T-cell (primary cell): ENCODE results near the gene ACADVL. TPM values are rescaled to one million over a fixed set of nuclear protein-coding genes. Genes with fewer than 3 reads are reported as not detected.
"Not testable (repeated sequence)": the region's sequence is repeated elsewhere in the genome, so short reads cannot be mapped to it uniquely, and the experiment has no call there.

Source experiments
- ATAC-seq, 4 experiments: fragments of 200-7000 bp in 3 of 4; fragments of 150-1000 bp in 1 of 4; cut with Tn5 transposase; replicated peaks in 1 of 4; 1 replicate in 3 of 4; 2 replicates in 1 of 4; pipeline ENCODE4 v1.10.0; 2021; ENCODE audit warnings: moderate library complexity in 3 of 4, mild to moderate bottlenecking in 2 of 4, moderate number of reproducible peaks in 1 of 4
- CTCF ChIA-PET, 2 donors: fragments of 300-600 bp; sonication (Branson Sonifier 250); formaldehyde crosslinking; loops; one replicate each; lab custom pipeline; 2022; ENCODE audit warnings: antibody characterized with exemption in 2 of 2; lab: Charles Lee
- POLR2A ChIA-PET, 2 donors: fragments of 300-600 bp; sonication (Branson Sonifier 250); formaldehyde crosslinking; loops; one replicate each; lab custom pipeline; 2022; ENCODE audit warnings: antibody characterized with exemption in 2 of 2; lab: Charles Lee
- DNase-seq, 35 experiments: peaks; one replicate each; pipeline versions ENCODE4 v3.0.0 to v3.0.0-alpha.2; 2013 to 2023
- H3K27ac ChIP-seq: one replicate; pipeline ENCODE4 v1.5.1; 2013; ENCODE audit warnings: low read length
- H3K27me3 ChIP-seq, 2 experiments: replicated peaks in 1 of 2; 1 replicate in 1 of 2; 2 replicates in 1 of 2; pipeline versions ENCODE4 v1.6.1 to v1.7.0; 2013; ENCODE audit warnings: low read length in 1 of 2, mixed read lengths in 1 of 2; ENCODE audit not compliant: control insufficient read depth in 2 of 2, insufficient read depth in 2 of 2; ENCODE audit errors: extremely low read depth in 1 of 2
- H3K36me3 ChIP-seq, 2 donors: 1 replicate in 1 of 2; 2 replicates in 1 of 2; pipeline versions ENCODE4 v1.6.1 to v1.7.0; 2013; ENCODE audit warnings: low read length in 1 of 2; ENCODE audit not compliant: control insufficient read depth in 2 of 2, insufficient read depth in 1 of 2; ENCODE audit errors: extremely low read depth in 1 of 2
- H3K4me1 ChIP-seq, 2 experiments: 1 replicate in 1 of 2; 2 replicates in 1 of 2; pipeline versions ENCODE4 v1.6.1 to v1.7.0; 2013; ENCODE audit warnings: low read length in 2 of 2, mixed read lengths in 1 of 2; ENCODE audit not compliant: insufficient read depth in 2 of 2, control insufficient read depth in 1 of 2; ENCODE audit errors: extremely low read depth in 1 of 2
- H3K4me3 ChIP-seq, 2 donors: 1 replicate in 1 of 2; 2 replicates in 1 of 2; pipeline versions ENCODE4 v1.5.1 to v1.7.0; 2013; ENCODE audit warnings: mild to moderate bottlenecking in 2 of 2, low read length in 1 of 2, moderate library complexity in 1 of 2; ENCODE audit not compliant: control insufficient read depth in 1 of 2; ENCODE audit errors: extremely low read depth in 1 of 2
- H3K9me3 ChIP-seq: 2 replicates; pipeline ENCODE4 v1.7.0; 2013
- H3K27ac Mint-ChIP-seq, 2 donors: one replicate each; pipeline ENCODE4 v1.8.0; 2020 to 2021; ENCODE audit warnings: mild to moderate bottlenecking in 2 of 2, mixed read lengths in 2 of 2
- H3K27me3 Mint-ChIP-seq, 2 donors: one replicate each; pipeline ENCODE4 v1.8.0; 2021 to 2022; ENCODE audit warnings: mixed read lengths in 2 of 2
- H3K36me3 Mint-ChIP-seq: one replicate; pipeline ENCODE4 v1.8.0; 2021; ENCODE audit warnings: mixed read lengths
- H3K4me1 Mint-ChIP-seq, 3 donors: one replicate each; pipeline ENCODE4 v1.8.0; 2020 to 2022; ENCODE audit warnings: mixed read lengths in 3 of 3, mild to moderate bottlenecking in 1 of 3
- H3K4me3 Mint-ChIP-seq, 3 donors: one replicate each; pipeline ENCODE4 v1.8.0; 2020 to 2022; ENCODE audit warnings: mild to moderate bottlenecking in 3 of 3, mixed read lengths in 3 of 3, moderate library complexity in 3 of 3
- H3K9me3 Mint-ChIP-seq, 3 donors: one replicate each; pipeline ENCODE4 v1.8.0; 2020 to 2022; ENCODE audit warnings: mixed read lengths in 3 of 3
- WGBS: methylation state at CpG from one replicate; pipeline ENCODE4 v1.1.5; 2013; ENCODE audit warnings: missing lambda C conversion rate; ENCODE audit not compliant: insufficient coverage; 5-methylcytosine and 5-hydroxymethylcytosine counted together
- total RNA-seq, 35 experiments: library from RNA in 6 of 35; stranded (reverse) in 6 of 35; fragments of 120-200 nt in 1 of 35; gene quantifications; one replicate each; pipeline versions ENCODE4 v1.2.1 to v1.2.4 and lab custom pipeline; 2013 to 2026

Gene ACADVL
- total RNA-seq, 5 donors from 2014 or later (not counting 1 experiment from before 2014, with no cell fraction given) = 275 to 424 (median 385) TPM

DNA sequence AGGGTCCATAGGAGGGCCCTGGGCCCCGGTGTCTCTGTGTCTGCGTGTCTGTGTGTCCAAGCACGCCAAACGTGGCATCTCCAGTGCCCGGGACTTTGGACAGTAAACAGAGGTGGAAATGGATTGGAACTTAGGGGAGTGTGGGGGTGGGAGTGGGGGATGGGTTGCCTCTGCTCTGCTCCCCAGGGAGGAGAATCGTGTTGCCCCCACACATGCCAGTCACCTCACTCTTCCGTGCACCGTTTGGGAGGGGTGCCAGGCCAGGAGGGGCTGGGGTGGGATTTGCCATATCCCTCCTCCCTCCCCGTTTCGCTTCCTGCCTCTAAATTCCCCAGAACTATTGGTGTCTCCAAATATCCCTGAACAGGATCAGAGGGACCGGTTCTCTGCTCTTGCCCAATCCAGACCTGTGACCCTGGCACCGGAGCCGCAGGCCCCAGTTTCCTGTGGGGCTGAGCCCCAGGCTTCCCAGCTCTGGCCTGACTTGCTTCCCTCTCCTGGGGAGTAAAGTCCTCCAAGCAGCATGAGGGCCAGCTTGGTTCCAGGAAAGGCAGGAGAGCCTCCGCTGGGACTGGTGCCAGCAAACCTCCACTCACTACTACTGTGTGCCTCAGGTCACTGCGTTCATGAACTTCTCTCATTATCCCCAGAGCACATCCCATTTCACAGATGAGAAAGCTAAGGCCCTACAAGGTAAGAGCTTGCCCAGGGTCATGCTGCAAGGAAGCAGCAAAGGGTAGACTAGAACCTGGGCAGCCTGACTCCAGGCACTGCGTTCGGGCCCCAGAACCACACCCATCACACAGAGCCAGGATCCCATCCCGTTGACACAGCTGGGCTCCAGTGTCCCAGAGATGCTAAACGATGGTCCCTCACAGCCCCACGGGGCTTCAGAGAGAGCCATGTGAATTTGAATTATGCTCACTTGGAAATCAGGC, 40.2 kb upstream of the ACADVL start, which contains the start of gene ASGR1:
TSS of gene ASGR1 (minus strand) at position 54 of the 938 bp plus-strand sequence. CDS start 807 bp downstream, outside the sequence.
- Histone ChIP-seq H3K9me3 (no peaks in the 10 kb centered on the region), H3K4me3 (no peak within 1 kb of the TSS), H3K4me1 (peaks cover 8 to 20% of the 10 kb centered on the region in 2 experiments), H3K36me3 (no peaks in the 10 kb centered on the region), H3K27ac (no peak within 1 kb of the TSS), H3K27me3 (peaks cover 10 to 52% of the 10 kb centered on the region in 2 experiments)
- Mint-ChIP-seq H3K4me1 (peaks cover 9 to 12% (median 11%) of the 10 kb centered on the region in 3 donors), H3K4me3 (peak within 1 kb of the TSS in 1 of 3 donors; percentile 70), H3K36me3 (no peaks in the 10 kb centered on the region), H3K27me3 (peaks cover 6 to 14% of the 10 kb centered on the region in 2 donors), H3K27ac (peak within 1 kb of the TSS in 1 of 2 donors; percentile 9), H3K9me3 (no peaks in the 10 kb centered on the region)
- DNase-seq (no peak), ATAC-seq (no peak)
- 88% methylated on average over 12 of the region's 20 CpGs for WGBS
- CTCF ChIA-PET = interaction anchor here (0.6 to 0.7 kb wide), 2 partner anchors 59 to 722 kb away, joined by 7 to 14 read pairs; no protein-coding TSS in a partner anchor
- POLR2A ChIA-PET = interaction anchor here in 1 of 2 donors (0.6 kb wide), 1 partner anchor 442 kb away, joined by 3 read pairs; no protein-coding TSS in a partner anchor

DNA sequence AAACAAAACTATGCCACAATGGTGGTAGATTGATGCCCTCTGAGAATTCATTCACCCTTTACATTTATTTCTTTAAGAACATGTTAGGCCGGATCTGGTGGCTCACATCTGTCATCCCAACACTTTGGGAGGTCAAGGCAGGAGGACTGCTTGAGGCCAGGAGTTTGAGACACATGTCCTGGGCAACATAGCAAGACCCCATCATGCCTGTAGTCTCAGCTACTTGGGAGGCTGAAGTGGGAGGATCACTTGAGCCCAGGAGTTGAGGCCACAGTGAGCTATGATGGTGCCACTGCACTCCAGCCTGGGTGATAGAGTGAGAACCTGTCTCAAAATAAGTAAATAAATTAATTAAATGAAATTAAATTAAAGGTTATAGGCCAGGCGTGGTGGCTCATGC, 37.6 kb upstream of the ACADVL start:
- POLR2A ChIA-PET, H3K9me3 Mint-ChIP-seq, H3K27ac Mint-ChIP-seq, H3K9me3 ChIP-seq, DNase-seq, H3K36me3 ChIP-seq, H3K4me3 Mint-ChIP-seq, ATAC-seq, H3K27ac ChIP-seq, H3K4me3 ChIP-seq, H3K36me3 Mint-ChIP-seq: not testable (repeated sequence)
- 100% methylated on average over 1 of the region's 2 CpGs for WGBS
- H3K27me3 ChIP-seq = peaks cover 0 to 28% of the 10 kb centered on the region in 2 experiments
- peaks cover 5 to 13% of the 10 kb centered on the region in 2 experiments for H3K4me1 ChIP-seq
- CTCF ChIA-PET = interaction anchor here (0.6 kb wide), 2 partner anchors 17 to 27 kb away, joined by 3 to 8 read pairs; no protein-coding TSS in a partner anchor
- peaks cover 15 to 17% (median 15%) of the 10 kb centered on the region in 3 donors for H3K4me1 Mint-ChIP-seq
- peaks cover 6 to 14% of the 10 kb centered on the region in 2 donors for H3K27me3 Mint-ChIP-seq

DNA sequence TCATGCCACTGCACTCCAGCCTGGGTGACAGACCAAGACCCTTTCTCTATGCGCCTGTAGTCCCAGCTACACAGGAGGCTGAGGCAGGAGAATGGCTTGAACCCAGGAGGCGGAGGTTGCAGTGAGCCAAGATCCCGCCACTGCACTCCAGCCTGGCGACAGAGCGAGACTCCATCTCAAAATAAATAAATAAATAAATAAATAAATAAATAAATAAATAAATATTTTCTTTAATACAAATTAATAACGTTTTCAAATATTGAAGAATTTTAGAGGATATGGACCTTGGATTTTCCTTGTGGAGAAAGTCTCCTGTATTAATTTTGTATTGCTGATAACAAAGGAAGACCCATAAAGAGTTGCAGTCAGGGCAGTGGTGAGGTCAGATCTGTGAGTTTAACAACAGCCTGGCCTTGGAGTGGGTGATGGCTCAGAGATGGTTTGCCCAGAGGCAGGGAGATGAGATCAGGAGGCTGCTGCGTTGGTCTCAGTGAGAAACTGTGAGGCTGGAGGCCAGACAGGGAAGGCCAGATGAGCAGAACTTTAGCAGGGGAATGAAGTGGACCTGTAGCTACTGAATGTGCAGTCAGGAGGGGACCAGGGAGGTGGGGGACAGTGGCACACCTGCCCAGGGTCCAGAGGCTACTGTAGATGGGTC, 36.2 kb upstream of the ACADVL start:
- CTCF ChIA-PET = interaction anchor here in 1 of 2 donors (0.6 to 0.7 kb wide), 2 partner anchors 23 to 309 kb away, joined by 3 to 4 read pairs; no protein-coding TSS in a partner anchor
- Histone ChIP-seq H3K9me3 (no peaks in the 10 kb centered on the region), H3K4me1 (no peaks in the 10 kb centered on the region), H3K27me3 (peaks cover 0 to 13% of the 10 kb centered on the region in 2 experiments), H3K4me3 (no peak overlapping the region), H3K27ac (no peak overlapping the region), H3K36me3 (no peaks in the 10 kb centered on the region)
- 84% methylated on average over 2 of the region's 7 CpGs for WGBS
- H3K4me3 Mint-ChIP-seq = no peak overlapping the region
- H3K27ac Mint-ChIP-seq = no peak overlapping the region
- H3K27me3 Mint-ChIP-seq = peaks cover 0 to 2% of the 10 kb centered on the region in 2 donors
- POLR2A ChIA-PET = interaction anchor here in 1 of 2 donors (0.6 kb wide), 1 partner anchor 25 kb away, joined by 3 read pairs; no protein-coding TSS in a partner anchor
- H3K4me1 Mint-ChIP-seq = peaks cover 4 to 8% (median 5%) of the 10 kb centered on the region in 3 donors
- H3K36me3 Mint-ChIP-seq = no peaks in the 10 kb centered on the region
- no peak for DNase-seq
- no peak for ATAC-seq
- H3K9me3 Mint-ChIP-seq = no peaks in the 10 kb centered on the region

DNA sequence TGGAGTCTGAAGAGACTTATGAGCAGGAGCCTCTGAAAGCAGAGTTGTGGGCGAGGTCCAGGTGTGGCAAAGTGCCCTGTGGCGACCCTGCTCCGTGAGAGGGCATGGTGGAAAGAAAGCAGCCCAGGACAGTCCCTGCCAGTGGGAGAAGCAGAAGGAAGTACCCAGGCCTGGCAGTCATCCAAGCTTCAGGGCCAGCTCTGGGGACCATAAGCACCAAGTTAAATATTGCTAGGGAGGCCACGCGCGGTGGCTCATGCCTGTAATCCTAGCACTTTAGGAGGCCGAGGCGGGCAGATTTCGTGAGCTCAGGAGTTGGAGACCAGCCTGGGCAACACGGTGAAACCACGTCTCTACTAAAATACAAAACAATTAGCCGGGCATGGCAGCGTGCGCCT, 35.6 kb upstream of the ACADVL start:
- H3K9me3 Mint-ChIP-seq = no peaks in the 10 kb centered on the region
- CTCF ChIA-PET = interaction anchor here in 1 of 2 donors (0.6 kb wide), 1 partner anchor 23 kb away, joined by 3 read pairs; no protein-coding TSS in a partner anchor

DNA sequence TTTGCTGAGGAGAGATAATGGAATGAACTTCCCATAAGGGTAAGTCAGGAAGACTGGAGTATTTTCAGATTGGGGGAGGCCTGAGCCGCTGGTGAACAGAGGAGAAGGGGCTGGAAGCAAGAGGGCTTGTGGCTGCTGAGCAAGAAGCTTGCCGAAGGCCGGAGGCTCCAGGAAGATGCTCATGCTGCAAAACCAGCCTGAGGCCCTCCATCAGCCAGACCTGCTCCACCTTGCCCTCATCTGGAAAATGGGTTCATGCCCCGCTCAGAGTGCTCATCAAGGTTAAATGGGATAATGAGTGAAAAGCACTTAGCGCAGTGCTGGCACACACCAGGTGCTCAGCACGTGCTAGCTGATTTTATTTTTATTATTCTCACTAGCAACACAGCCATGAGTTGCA, 35.1 kb upstream of the ACADVL start:
- Histone ChIP-seq H3K36me3 (no peaks in the 10 kb centered on the region), H3K27ac (no peak overlapping the region), H3K4me3 (no peak overlapping the region), H3K9me3 (no peaks in the 10 kb centered on the region), H3K4me1 (no peaks in the 10 kb centered on the region), H3K27me3 (peaks cover 0 to 4% of the 10 kb centered on the region in 2 experiments)
- Mint-ChIP-seq H3K36me3 (no peaks in the 10 kb centered on the region), H3K4me1 (peaks cover 4 to 8% (median 5%) of the 10 kb centered on the region in 3 donors), H3K9me3 (no peaks in the 10 kb centered on the region), H3K27me3 (no peaks in the 10 kb centered on the region), H3K27ac (no peak overlapping the region), H3K4me3 (no peak overlapping the region)
- DNase-seq = no peak
- ATAC-seq = no peak
- CTCF ChIA-PET = interaction anchor here in 1 of 2 donors (0.6 kb wide), 1 partner anchor 150 kb away, joined by 3 read pairs; no protein-coding TSS in a partner anchor
- POLR2A ChIA-PET = no interaction called here
- WGBS = 80% methylated on average over 1 of the region's 6 CpGs

More for the DNA sequence above, 35.6 kb upstream of the ACADVL start:
- Histone ChIP-seq H3K27me3 (peaks cover 0 to 9% of the 10 kb centered on the region in 2 experiments), H3K9me3 (no peaks in the 10 kb centered on the region), H3K36me3 (no peaks in the 10 kb centered on the region), H3K4me3 (no peak overlapping the region), H3K4me1 (no peaks in the 10 kb centered on the region), H3K27ac (no peak overlapping the region)
- Mint-ChIP-seq H3K4me3 (no peak overlapping the region), H3K27ac (no peak overlapping the region), H3K4me1 (peaks cover 4 to 8% (median 5%) of the 10 kb centered on the region in 3 donors), H3K36me3 (no peaks in the 10 kb centered on the region), H3K27me3 (peaks cover 0 to 1% of the 10 kb centered on the region in 2 donors)
- no peak for DNase-seq
- POLR2A ChIA-PET = interaction anchor here in 1 of 2 donors (0.6 kb wide), 1 partner anchor 26 kb away, joined by 3 read pairs; no protein-coding TSS in a partner anchor
- ATAC-seq = no peak
- WGBS = 62% methylated on average over 6 of the region's 14 CpGs

DNA sequence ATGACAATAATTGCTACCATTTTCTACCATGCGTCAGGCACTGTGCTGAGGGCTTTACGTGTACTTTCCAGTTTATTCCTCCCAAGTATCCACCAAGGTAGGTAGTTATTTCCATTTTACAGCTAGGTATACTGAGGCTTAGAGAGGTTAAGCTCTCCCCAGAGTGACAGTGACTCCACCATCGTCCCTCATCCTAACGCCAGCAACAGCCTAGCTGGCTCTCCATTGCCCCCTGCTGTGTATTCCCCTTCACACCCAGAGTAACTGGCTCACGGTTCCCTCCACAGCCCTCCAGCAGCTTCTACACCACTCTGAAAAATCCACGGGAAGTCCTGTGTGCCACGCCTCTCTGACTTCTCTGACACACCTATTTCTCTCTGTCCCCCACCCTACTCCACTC, 33.5 kb upstream of the ACADVL start:
- Histone ChIP-seq H3K4me1 (no peaks in the 10 kb centered on the region), H3K4me3 (no peak overlapping the region), H3K27ac (no peak overlapping the region), H3K9me3 (no peaks in the 10 kb centered on the region), H3K27me3 (no peaks in the 10 kb centered on the region), H3K36me3 (no peaks in the 10 kb centered on the region)
- ChIA-PET POLR2A (no interaction called here), CTCF (no interaction called here)
- no peak for ATAC-seq
- no peaks in the 10 kb centered on the region for H3K36me3 Mint-ChIP-seq
- H3K27ac Mint-ChIP-seq = no peak overlapping the region
- no peaks in the 10 kb centered on the region for H3K27me3 Mint-ChIP-seq
- no peaks in the 10 kb centered on the region for H3K9me3 Mint-ChIP-seq
- no peak overlapping the region for H3K4me3 Mint-ChIP-seq
- DNase-seq = no peak
- peaks cover 4 to 8% (median 5%) of the 10 kb centered on the region in 3 donors for H3K4me1 Mint-ChIP-seq
- WGBS = 32% methylated on average over 5 of the region's 7 CpGs
